Measurements from ENCODE around the gene HSD11B2.
A peak's percentile ranks its signal among the peaks of the same experiment; 100 is the strongest.

Gene HSD11B2

DNA sequence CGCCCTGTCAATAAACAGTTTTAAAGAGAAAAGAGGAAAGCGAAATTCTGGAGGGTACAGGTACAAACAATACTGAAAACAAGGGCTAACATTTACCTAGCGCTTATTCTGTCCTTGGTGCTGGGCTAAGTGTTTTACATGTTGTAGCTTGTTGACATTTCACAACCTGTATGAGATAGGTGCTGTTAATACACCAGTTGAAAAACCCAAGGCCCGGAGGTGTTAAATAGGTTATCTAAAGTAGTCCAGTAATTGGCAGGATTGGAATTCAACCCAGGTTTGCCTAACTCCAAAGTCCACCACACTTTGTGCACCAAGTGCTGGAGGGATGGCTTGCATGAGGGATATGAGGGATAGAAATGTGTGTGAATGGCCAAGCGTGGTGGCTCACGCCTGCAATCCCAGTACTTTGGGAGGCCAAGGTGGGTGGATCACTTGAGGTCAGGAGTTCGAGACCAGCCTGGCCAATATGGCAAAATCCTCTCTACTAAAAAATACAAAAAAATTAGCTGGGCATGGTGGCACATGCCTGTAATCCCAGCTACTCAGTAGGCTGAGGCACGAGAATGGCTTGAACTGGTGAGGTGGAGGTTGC, 47.1 kb downstream of the HSD11B2 start:
- no peak for DNase-seq (ENCODE audit: low read depth)

DNA sequence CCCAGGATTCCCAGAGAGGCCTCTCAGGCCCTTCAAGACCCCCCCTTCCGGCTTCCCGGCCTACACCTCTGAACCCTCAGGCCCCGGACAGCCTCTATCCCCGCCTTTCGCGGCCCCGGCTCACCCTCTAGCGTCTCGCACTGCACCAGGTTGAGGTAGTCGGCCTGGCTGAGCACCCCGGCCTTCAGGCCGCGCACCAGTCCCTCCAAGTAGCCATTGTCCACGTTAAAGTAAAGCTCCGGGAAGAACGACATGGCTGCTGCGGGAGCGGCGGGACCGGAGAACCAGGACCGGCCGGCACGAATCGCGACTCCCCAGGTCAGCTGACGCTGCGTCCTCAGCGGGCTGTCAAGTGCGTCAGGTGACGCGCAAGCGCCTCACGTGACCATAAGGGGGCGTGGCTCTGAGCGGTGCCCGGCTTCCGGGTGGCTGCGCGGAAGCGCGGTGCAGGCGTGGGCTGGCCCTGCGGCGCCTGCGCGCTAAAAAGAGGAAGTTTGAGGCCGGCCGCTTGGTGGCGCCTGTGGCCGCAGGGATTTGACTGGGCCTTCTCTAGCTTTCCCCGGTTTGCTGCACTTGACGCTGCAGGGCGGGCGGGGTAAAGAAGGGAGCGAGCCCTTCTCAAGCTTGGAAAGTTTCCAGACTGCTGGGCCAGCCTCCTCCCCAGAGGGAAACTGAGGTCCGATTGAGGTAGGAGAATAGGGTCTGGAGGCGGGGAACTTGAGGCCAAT, 50.1 kb downstream of the HSD11B2 start, which contains the start of gene ATP6V0D1:
Gene ATP6V0D1 (minus strand): TSS at position 325 of the 728 bp plus-strand sequence. CDS start 71 bp downstream, at position 254.
- peak; percentile 97 for DNase-seq (ENCODE audit: low read depth)

GRCh38 chr16:67481561-67482232, 50.8 kb downstream of the HSD11B2 start:
- peak; percentile 17 for DNase-seq (ENCODE audit: low read depth)

DNA sequence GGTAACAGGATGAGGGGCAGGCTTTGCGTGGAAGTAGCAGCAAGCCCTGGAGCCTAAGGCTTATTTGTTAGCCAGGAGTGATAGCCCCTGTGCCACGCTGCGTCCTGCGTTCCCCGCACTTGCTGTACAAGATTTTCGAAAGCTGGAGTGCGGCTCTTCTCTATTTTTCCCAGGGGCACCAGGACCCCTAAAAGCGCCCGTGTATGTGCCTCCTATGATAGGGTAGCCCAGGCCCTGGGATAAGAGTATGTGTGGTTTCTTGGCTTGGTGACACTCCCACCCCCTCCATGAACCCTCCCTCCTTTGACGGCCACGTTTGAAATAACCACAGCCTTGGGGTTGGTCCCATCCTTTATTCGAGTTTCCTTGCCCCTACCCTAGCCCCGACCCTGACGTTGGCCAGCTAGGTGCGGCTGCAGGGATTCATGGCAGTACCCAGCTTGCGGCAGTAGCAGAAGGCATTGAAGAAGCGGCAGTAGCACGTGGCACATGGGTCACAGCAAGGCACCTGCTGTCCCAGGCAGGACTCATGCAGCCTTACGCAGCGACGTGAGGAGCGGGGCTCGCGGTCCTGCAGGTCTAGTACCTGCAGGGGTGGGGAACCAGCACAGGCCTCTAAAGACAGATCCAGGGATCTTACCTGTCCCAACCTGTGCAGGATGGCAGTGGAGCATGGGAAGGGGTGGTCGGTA, 51.5 kb downstream of the HSD11B2 start:
- no peak for DNase-seq (ENCODE audit: low read depth)

DNA sequence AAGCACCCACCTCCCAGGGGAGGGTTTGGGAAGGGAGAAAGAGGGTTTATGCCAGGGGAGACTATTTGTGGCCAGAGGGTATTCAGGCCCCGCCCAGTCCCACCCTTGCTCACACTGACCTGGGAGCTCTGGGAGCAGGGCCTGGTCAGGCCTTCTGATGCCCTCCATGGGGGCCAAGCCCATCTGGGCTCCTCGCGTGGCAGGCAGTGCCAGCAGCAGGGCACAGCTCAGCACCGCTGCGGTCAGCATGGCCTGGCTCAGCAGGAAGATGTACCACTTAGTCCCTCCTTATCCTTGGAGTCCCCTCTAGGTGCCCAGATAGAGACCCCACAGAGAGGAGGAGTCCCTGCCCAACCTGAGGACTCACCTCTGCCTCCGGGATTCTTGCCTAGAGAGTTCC, 52.2 kb downstream of the HSD11B2 start, which contains the start of gene AGRP:
Gene AGRP (minus strand): TSS at position 398 of the 400 bp plus-strand sequence. CDS start 149 bp downstream, at position 249.
- no peak for DNase-seq (ENCODE audit: low read depth)

GRCh38 chr16:67483731-67484525, 53.0 kb downstream of the HSD11B2 start:
- peak; percentile 25 for DNase-seq (ENCODE audit: low read depth)

DNA sequence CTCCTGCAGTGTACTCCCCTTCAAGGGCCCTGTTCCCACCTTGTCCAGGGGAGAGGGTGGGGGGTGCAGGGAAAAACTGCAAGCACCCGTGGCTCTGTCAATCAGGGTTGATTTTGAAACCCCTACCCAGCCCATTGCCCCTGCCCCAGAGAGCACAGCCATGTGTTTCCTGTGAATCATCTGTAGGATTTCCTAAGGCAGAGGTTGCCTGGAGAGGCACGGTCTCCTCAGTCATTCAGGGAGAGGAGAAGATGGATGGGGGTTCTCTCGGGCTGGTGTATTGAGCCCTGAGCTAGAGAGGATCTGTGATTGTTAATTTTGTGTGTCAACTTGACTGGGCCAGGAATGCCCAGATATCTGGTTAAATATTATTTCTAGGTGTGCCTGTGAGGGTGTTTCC, 55.9 kb downstream of the HSD11B2 start:
- DNase-seq (ENCODE audit: low read depth): peak; percentile 37
